Ovary (tissue), 9 donors: ENCODE results near the gene NBEAL2. TPM values are rescaled to one million over a fixed set of nuclear protein-coding genes. Genes with fewer than 3 reads are reported as not detected.

Experiments used
- DNase-seq, 5 donors: peaks; one replicate each; pipeline ENCODE4 v3.0.0-alpha.2; 2019 to 2020
- H3K27ac ChIP-seq, 2 donors: fragments of 200-600 bp; one replicate each; pipeline versions ENCODE4 v1.5.1 to v1.8.0; 2019 to 2022
- H3K27me3 ChIP-seq: fragments of 200-600 bp; one replicate; pipeline ENCODE4 v1.8.0; 2022
- H3K36me3 ChIP-seq: fragments of 200-600 bp; sonication (generic); one replicate; pipeline ENCODE4 v1.5.1; 2019
- H3K4me1 ChIP-seq: one replicate; pipeline ENCODE4 v1.8.1; 2013; ENCODE audit warnings: mild to moderate bottlenecking, moderate library complexity; ENCODE audit not compliant: insufficient read depth
- H3K4me3 ChIP-seq: fragments of 200-600 bp; sonication (generic); one replicate; pipeline ENCODE4 v1.5.1; 2017
- H3K9me3 ChIP-seq, 2 donors: fragments of 200-600 bp in 1 of 2; sonication (generic) in 1 of 2; one replicate each; pipeline versions ENCODE4 v1.5.1 to v1.8.1; 2013 to 2019; ENCODE audit warnings: mild to moderate bottlenecking in 1 of 2, moderate library complexity in 1 of 2
- CTCF ChIP-seq, 3 donors: fragments of 450-650 bp in 2 of 3; fragments of 200-600 bp in 1 of 3; IDR thresholded peaks; one replicate each; pipeline versions ENCODE4 v1.5.1 to v1.8.0; 2016 to 2022; ENCODE audit warnings: antibody characterized with exemption in 3 of 3, mild to moderate bottlenecking in 1 of 3
- EP300 ChIP-seq: sonication (generic); formaldehyde crosslinking; IDR thresholded peaks from one replicate; pipeline ENCODE4 v1.6.1; 2017; ENCODE audit warnings: antibody characterized with exemption
- POLR2A ChIP-seq: fragments of 450-650 bp; IDR thresholded peaks from one replicate; pipeline ENCODE4 v1.6.1; 2017; ENCODE audit warnings: antibody characterized with exemption, mild to moderate bottlenecking, moderate library complexity
- WGBS, 3 donors: extraction: QIAGEN DNeasy Blood & Tissue Kit in 1 of 3; methylation state at CpG; one replicate each; pipeline versions ENCODE4 v1.1.5 to v1.1.7; 2013 to 2017; 5-methylcytosine and 5-hydroxymethylcytosine counted together
- intact Hi-C, 4 donors: fragments of 100-400 bp; cut with DNase I; formaldehyde crosslinking; loops; one replicate each; pipeline versions ENCODE4 v1.11.0 to v1.15.1; 2022 to 2023
- polyA plus RNA-seq, 2 donors: library from polyadenylated mRNA; stranded (reverse); fragments of 200-250 nt in 1 of 2; fragments of 350-450 nt in 1 of 2; fragmentation: Illumina TruSeq in 1 of 2; extraction: RNeasy Lipid Tissue Mini Kit (QIAGEN cat#74804) in 1 of 2; gene quantifications; one replicate each; pipeline ENCODE4 v1.2.3, GENCODE V29; 2013 to 2014
- total RNA-seq, 7 donors: library from RNA; depleted of rRNA in 2 of 7; stranded (reverse); fragments of >200 nt in 2 of 7; fragmentation: NEBNext Ultra II Directional in 3 of 7; extraction: Animal tissue kit (Norgen Biotek cat#: 25700) in 3 of 7; gene quantifications; one replicate each; pipeline versions ENCODE4 v1.1.0 to v1.2.4, GENCODE V29; 2016 to 2023
- donor health status: DM: no; HTN: no; CAD: no; lungs with moderate emphysema.
- donor health status: DM: no; HTN: no; CAD: no.
- donor health status: Bipolar disorder and iron deficiency.
- donor health status: DM: yes; HTN: yes; CAD: no.
- donor health status: DM: no; HTN: no; CAD: no.
- donor health status: DM: yes; HTN: yes; CAD: no.

NBEAL2 gene
- total and polyA plus RNA-seq, 9 donors, result 3.4 to 19.1 (median 13.7) TPM

GRCh38 chr3:47016934-47017435 is 37.5 kb downstream of the NBEAL2 start:
- DNase-seq, result no peak
- Histone ChIP-seq H3K27me3 (no peaks in the 10 kb centered on the region), H3K4me3 (no peak overlapping the region), H3K9me3 (no peaks in the 10 kb centered on the region), H3K27ac (no peak overlapping the region), H3K36me3 (no peaks in the 10 kb centered on the region), H3K4me1 (no peaks in the 10 kb centered on the region)
- intact Hi-C loops, result loop anchor here in 2 of 4 donors (10.0 kb wide), 1 partner anchor 148 kb away; the partner anchor contains the start of gene SETD2 (in 2 of the 2)
- WGBS, 3 donors, result 33 to 48% (median 39%) methylated on average over 1 of the region's 1 CpG
- TF ChIP-seq POLR2A (no peak), CTCF (IDR thresholded peaks at IDR 0.05) (no peak), EP300 (no peak)

GRCh38 chr3:47017504-47018268 is 38.2 kb downstream of the NBEAL2 start:
- H3K27ac ChIP-seq, result no peak overlapping the region
- H3K27me3 ChIP-seq, result no peaks in the 10 kb centered on the region
- intact Hi-C loops, result loop anchor here in 2 of 4 donors (10.0 kb wide), 1 partner anchor 147 kb away; the partner anchor contains the start of gene SETD2 (in 2 of the 2)
- H3K4me1 ChIP-seq, result peaks cover 3% of the 10 kb centered on the region
- no peaks in the 10 kb centered on the region for H3K9me3 ChIP-seq
- no peak for TF ChIP-seq POLR2A
- no peak for TF ChIP-seq EP300
- no peak for TF ChIP-seq CTCF (IDR thresholded peaks at IDR 0.05)
- H3K36me3 ChIP-seq, result no peaks in the 10 kb centered on the region
- 85 to 90% (median 86%) methylated on average over 6 of the region's 6 CpGs for WGBS, 3 donors
- H3K4me3 ChIP-seq, result no peak overlapping the region
- DNase-seq, result no peak

GRCh38 chr3:47018269-47018611 is 38.8 kb downstream of the NBEAL2 start:
- no peaks in the 10 kb centered on the region for H3K9me3 ChIP-seq
- H3K36me3 ChIP-seq, result no peaks in the 10 kb centered on the region
- H3K27ac ChIP-seq, result no peak overlapping the region
- DNase-seq, result no peak
- H3K27me3 ChIP-seq, result no peaks in the 10 kb centered on the region
- intact Hi-C loops, result loop anchor here in 2 of 4 donors (10.0 kb wide), 1 partner anchor 147 kb away; the partner anchor contains the start of gene SETD2 (in 2 of the 2)
- H3K4me1 ChIP-seq, result peaks cover 3% of the 10 kb centered on the region
- H3K4me3 ChIP-seq, result no peak overlapping the region
- no peak for TF ChIP-seq CTCF (IDR thresholded peaks at IDR 0.05)
- no peak for TF ChIP-seq EP300
- no peak for TF ChIP-seq POLR2A

- Histone ChIP-seq H3K9me3 (no peaks in the 10 kb centered on the region), H3K4me1 (peaks cover 3% of the 10 kb centered on the region), H3K27ac (no peak overlapping the region), H3K4me3 (no peak overlapping the region), H3K36me3 (no peaks in the 10 kb centered on the region), H3K27me3 (no peaks in the 10 kb centered on the region)
- TF ChIP-seq CTCF (IDR thresholded peaks at IDR 0.05), result no peak
- no peak for TF ChIP-seq POLR2A
- TF ChIP-seq EP300, result no peak
- WGBS, 3 donors, result 88 to 96% (median 94%) methylated on average over 1 of the region's 1 CpG
- no peak for DNase-seq
- intact Hi-C loops, result loop anchor here in 2 of 4 donors (10.0 kb wide), 1 partner anchor 146 kb away; the partner anchor contains the start of gene SETD2 (in 2 of the 2)
These were observed 39.7 kb downstream of the NBEAL2 start for GRCh38 chr3:47019201-47019600.
